DOHH2 (cell line): ENCODE measurements around the gene GGACT.
"Not testable (repeated sequence)": the region's sequence is repeated elsewhere in the genome, so short reads cannot be mapped to it uniquely, and the experiment has no call there.

Source experiments
- H3F3A ChIP-seq: fragments of 200-600 bp; sonication (generic), shearing (Covaris generic); 2 replicates; pipeline ENCODE4 v1.6.0; 2016; ENCODE audit warnings: antibody characterized with exemption, mild to moderate bottlenecking; ENCODE audit not compliant: control insufficient read depth, insufficient read depth
- H3K27ac ChIP-seq: fragments of 200-600 bp; sonication (generic); 2 replicates; pipeline ENCODE4 v1.5.1; 2014; ENCODE audit warnings: low read depth, mild to moderate bottlenecking, low read length, moderate library complexity
- H3K27me3 ChIP-seq: fragments of 200-600 bp; sonication (generic); 2 replicates; pipeline ENCODE4 v1.6.1; 2014; ENCODE audit warnings: mild to moderate bottlenecking, low read length, mixed read lengths; ENCODE audit not compliant: control insufficient read depth
- H3K36me3 ChIP-seq: fragments of 200-600 bp; sonication (generic); 2 replicates; pipeline ENCODE4 v1.6.1; 2014; ENCODE audit warnings: mild to moderate bottlenecking, low read length, moderate library complexity, mixed read lengths; ENCODE audit not compliant: control insufficient read depth
- H3K4me1 ChIP-seq: fragments of 200-600 bp; sonication (generic); 2 replicates; pipeline ENCODE4 v1.6.1; 2014; ENCODE audit warnings: mild to moderate bottlenecking, low read length, mixed read lengths; ENCODE audit not compliant: control insufficient read depth
- H3K4me2 ChIP-seq: fragments of 200-600 bp; sonication (generic); 2 replicates; pipeline ENCODE4 v1.6.0; 2014; ENCODE audit warnings: mild to moderate bottlenecking, low read length, moderate library complexity
- H3K4me3 ChIP-seq: fragments of 200-600 bp; sonication (generic); 2 replicates; pipeline ENCODE4 v1.5.1; 2014; ENCODE audit warnings: mild to moderate bottlenecking, low read length, mixed read lengths
- H3K79me2 ChIP-seq: fragments of 200-600 bp; sonication (generic); 2 replicates; pipeline ENCODE4 v1.6.1; 2014; ENCODE audit warnings: mild to moderate bottlenecking, low read length, mixed read lengths; ENCODE audit not compliant: control insufficient read depth
- H3K9me2 ChIP-seq: fragments of 200-600 bp; sonication (generic); replicated peaks from 2 replicates; pipeline ENCODE4 v1.6.1; 2014; ENCODE audit warnings: mild to moderate bottlenecking, low read length, mixed read lengths; ENCODE audit not compliant: control insufficient read depth
- H3K9me3 ChIP-seq: fragments of 200-600 bp; sonication (generic); 2 replicates; pipeline ENCODE4 v1.6.1; 2014; ENCODE audit warnings: antibody characterized with exemption, low read length, mixed read lengths; ENCODE audit not compliant: control insufficient read depth, insufficient read depth
- H4K20me1 ChIP-seq: fragments of 200-600 bp; sonication (generic); 2 replicates; pipeline ENCODE4 v1.6.0; 2014; ENCODE audit warnings: low read depth, mild to moderate bottlenecking, antibody characterized with exemption, low read length, moderate library complexity; ENCODE audit not compliant: control insufficient read depth, insufficient read depth
- EZH2phosphoT487 ChIP-seq: fragments of 200-600 bp; sonication (generic); IDR thresholded peaks from 2 replicates; pipeline ENCODE4 v1.6.1; 2017; ENCODE audit warnings: borderline replicate concordance, mild to moderate bottlenecking, antibody characterized with exemption, low read length, moderate library complexity, mixed read lengths
- TF ChIP-seq, protein P1 (sequence below): fragments of 200-600 bp; sonication (generic); IDR thresholded peaks from one replicate; pipeline ENCODE4 v1.5.1; 2014; ENCODE audit warnings: antibody characterized with exemption, mild to moderate bottlenecking, low read depth, low read length; ENCODE audit not compliant: poor library complexity, severe bottlenecking

GGACT gene

DNA sequence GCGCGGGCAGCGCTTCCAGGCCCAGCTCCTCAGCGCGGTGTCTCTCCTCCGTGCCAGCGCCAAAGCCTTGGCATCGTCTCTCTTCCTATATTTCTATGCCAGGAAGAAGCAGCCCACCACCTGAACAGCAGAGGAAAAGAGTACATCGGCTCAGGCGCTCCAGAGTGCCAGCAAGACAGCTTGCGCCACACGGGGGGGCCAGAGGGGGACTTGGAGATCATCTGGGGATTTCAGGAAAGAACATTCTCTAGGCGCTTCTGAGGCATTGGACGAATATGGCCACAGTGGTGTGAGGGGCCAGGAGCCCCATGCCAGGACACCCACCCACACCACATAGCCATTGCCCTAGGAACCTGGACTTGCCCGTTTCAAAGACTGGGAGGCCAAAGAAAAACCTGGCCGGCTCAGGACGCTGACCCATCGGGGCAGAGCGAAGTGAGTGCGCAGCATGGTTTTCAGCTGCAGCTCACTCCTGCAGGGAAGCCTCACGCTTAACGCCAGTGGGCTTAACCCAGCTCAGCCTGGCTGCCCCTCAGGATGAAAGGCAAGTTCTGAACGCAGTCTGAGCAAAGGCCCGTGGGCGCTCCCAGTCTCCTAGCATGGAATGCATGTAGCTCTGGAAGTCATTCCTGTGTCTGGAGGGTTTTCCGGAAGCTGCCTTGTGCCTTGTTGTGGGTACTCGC is 62.1 kb downstream of the GGACT start:
- TF ChIP-seq, protein P1, sequence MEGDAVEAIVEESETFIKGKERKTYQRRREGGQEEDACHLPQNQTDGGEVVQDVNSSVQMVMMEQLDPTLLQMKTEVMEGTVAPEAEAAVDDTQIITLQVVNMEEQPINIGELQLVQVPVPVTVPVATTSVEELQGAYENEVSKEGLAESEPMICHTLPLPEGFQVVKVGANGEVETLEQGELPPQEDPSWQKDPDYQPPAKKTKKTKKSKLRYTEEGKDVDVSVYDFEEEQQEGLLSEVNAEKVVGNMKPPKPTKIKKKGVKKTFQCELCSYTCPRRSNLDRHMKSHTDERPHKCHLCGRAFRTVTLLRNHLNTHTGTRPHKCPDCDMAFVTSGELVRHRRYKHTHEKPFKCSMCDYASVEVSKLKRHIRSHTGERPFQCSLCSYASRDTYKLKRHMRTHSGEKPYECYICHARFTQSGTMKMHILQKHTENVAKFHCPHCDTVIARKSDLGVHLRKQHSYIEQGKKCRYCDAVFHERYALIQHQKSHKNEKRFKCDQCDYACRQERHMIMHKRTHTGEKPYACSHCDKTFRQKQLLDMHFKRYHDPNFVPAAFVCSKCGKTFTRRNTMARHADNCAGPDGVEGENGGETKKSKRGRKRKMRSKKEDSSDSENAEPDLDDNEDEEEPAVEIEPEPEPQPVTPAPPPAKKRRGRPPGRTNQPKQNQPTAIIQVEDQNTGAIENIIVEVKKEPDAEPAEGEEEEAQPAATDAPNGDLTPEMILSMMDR = no peak
- no peak for TF ChIP-seq EZH2phosphoT487
- no peaks in the 10 kb centered on the region for H3K9me2 ChIP-seq
- no peaks in the 10 kb centered on the region for H3K79me2 ChIP-seq
- no peak overlapping the region for H3K4me3 ChIP-seq
- no peaks in the 10 kb centered on the region for H4K20me1 ChIP-seq
- no peaks in the 10 kb centered on the region for H3K36me3 ChIP-seq
- H3K9me3 ChIP-seq = no peaks in the 10 kb centered on the region
- no peaks in the 10 kb centered on the region for H3K27me3 ChIP-seq
- H3K4me1 ChIP-seq = no peaks in the 10 kb centered on the region
- no peak overlapping the region for H3K4me2 ChIP-seq
- no peaks in the 10 kb centered on the region for H3F3A ChIP-seq
- H3K27ac ChIP-seq = no peak overlapping the region

DNA sequence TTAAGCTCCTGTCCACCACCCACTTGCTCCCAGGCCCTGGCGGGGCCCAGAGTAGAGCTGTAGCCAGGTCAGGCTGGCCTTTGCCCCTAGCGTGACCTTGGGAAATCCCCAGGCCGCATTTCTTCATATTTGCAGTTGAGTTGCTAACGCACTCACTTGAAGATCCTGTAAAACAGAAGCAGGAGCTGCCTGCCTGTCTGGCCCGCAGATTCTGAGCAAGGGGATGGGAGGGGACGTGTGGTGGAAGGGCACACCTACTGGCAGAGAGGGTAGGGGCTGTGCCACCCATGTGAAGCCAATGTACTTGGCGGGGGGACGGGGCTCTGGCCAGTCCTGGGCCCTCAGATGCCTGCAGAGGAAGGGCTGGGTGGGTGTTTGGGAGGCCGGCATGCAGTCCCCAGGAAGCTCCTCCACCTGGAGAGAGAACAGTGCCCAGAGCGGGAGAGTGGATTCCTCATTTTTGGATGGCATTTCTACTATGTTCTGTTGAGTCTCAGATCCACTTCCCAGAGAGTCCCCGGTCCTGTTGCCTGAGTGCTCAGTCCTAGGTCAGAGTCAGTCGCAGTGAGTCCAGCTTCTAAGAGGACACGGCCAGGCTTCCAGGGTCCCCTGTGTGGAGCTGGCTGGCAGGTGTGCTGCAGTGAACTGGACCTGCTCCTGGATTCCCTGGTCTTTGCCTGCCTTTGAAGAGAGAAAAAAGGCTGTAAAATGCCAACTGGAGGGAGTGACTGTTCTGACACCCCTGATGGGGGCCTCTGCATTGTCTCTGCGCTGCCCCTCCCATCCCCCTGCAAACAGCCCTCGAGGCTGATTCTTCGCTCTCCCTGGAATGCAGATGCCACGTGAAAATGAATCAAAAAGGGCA is 62.9 kb downstream of the GGACT start:
- no peaks in the 10 kb centered on the region for H3F3A ChIP-seq
- no peaks in the 10 kb centered on the region for H3K36me3 ChIP-seq
- no peaks in the 10 kb centered on the region for H3K9me3 ChIP-seq
- H3K79me2 ChIP-seq = no peaks in the 10 kb centered on the region
- H3K4me1 ChIP-seq = no peaks in the 10 kb centered on the region
- H4K20me1 ChIP-seq = no peaks in the 10 kb centered on the region
- TF ChIP-seq, protein P1 = no peak
- TF ChIP-seq EZH2phosphoT487 = no peak
- no peaks in the 10 kb centered on the region for H3K27me3 ChIP-seq
- H3K4me3 ChIP-seq = no peak overlapping the region
- H3K9me2 ChIP-seq = no peaks in the 10 kb centered on the region
- no peak overlapping the region for H3K27ac ChIP-seq
- no peak overlapping the region for H3K4me2 ChIP-seq

DNA sequence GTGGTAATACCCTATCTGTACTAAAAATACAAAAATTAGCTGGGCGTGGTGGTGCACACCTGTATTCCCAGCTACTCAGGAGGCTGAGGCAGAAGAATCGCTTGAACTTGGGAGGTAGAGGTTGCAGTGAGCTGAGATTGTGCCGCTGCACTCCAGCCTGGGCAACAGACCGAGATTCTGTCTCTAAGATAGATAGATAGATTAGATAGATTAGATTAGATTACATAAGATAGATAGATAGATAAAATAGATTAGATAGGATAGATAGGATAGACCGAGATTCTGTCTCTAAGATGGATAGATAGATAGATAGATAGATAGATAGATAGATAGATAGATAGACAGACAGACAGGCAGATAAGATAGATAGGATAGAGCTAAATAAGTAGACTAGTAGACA is 63.9 kb downstream of the GGACT start:
- H3K79me2 ChIP-seq, H3K4me2 ChIP-seq, H3K4me3 ChIP-seq, H3K27me3 ChIP-seq, H3K9me2 ChIP-seq, H3K27ac ChIP-seq, H3K9me3 ChIP-seq, H3K36me3 ChIP-seq, H3F3A ChIP-seq, H4K20me1 ChIP-seq, H3K4me1 ChIP-seq: not testable (repeated sequence)

DNA sequence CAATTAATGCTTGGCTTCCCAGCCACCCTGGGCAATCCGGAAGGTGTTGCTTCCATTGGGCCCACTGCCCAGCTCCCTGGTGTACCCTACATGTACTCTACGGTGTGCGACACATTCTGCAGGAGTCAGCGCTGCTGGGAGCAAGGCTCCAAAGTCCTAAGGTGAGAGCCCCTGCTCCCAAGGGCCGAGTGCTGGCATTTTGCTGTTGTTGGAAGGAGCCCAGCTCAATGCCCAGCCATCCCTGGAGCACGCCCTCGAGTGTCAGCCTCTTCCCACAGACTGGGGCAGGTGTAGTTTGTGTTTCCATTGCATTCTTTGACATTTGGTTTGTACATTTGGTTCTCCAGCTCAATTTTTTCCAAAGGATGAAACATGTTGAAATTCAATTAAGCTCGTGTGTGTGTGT is 64.6 kb downstream of the GGACT start:
- Histone ChIP-seq H3K27ac (no peak overlapping the region), H4K20me1 (no peaks in the 10 kb centered on the region), H3K4me3 (no peak overlapping the region), H3F3A (no peaks in the 10 kb centered on the region), H3K79me2 (no peaks in the 10 kb centered on the region), H3K9me3 (no peaks in the 10 kb centered on the region), H3K9me2 (no peaks in the 10 kb centered on the region), H3K4me1 (no peaks in the 10 kb centered on the region), H3K4me2 (no peak overlapping the region), H3K36me3 (no peaks in the 10 kb centered on the region), H3K27me3 (no peaks in the 10 kb centered on the region)
- TF ChIP-seq, protein P1 = no peak
- no peak for TF ChIP-seq EZH2phosphoT487
